HCT116 (cell line): Measurements from ENCODE around the gene MYBPC1. TPM values are rescaled to one million over a fixed set of nuclear protein-coding genes. Genes with fewer than 3 reads are reported as not detected.
"Not testable (repeated sequence)": the region's sequence is repeated elsewhere in the genome, so short reads cannot be mapped to it uniquely, and the experiment has no call there.

ENCODE experiments used
- ATAC-seq: fragments of 200-7000 bp; cut with Tn5 transposase; 2 replicates; pipeline ENCODE4 v1.9.1; 2020; ENCODE audit warnings: mild to moderate bottlenecking, moderate library complexity
- BruUV-seq: library from RNA; stranded (reverse); fragments of 400-500 nt; replicated peaks from 2 replicates; lab custom pipeline; 2021; lab: Mats Ljungman, UMichigan
- CTCF ChIA-PET: fragments of 300-600 bp; sonication (Branson Sonifier 250); formaldehyde crosslinking; loops from one replicate; lab custom pipeline; 2021; ENCODE audit warnings: antibody characterized with exemption; lab: Charles Lee
- POLR2A ChIA-PET: fragments of 300-600, 350-600 bp; sonication (Branson Sonifier 250); formaldehyde crosslinking; loops from one replicate; lab custom pipeline; 2021; ENCODE audit warnings: antibody characterized with exemption; lab: Charles Lee
- RAD21 ChIA-PET, 2 experiments: fragments of 300-600 bp; sonication (Branson Sonifier 250); formaldehyde crosslinking; loops; one replicate each; lab custom pipeline; 2023; ENCODE audit warnings: low total read pairs in 2 of 2; ENCODE audit not compliant: uncharacterized antibody in 2 of 2, unreplicated experiment in 2 of 2, low non-redundant PET in 1 of 2; lab: Charles Lee
- DNase-seq: peaks from one replicate; pipeline ENCODE4 v3.0.0-alpha.2; 2010; ENCODE audit warnings: low read depth, low spot score
- H2AFZ ChIP-seq: fragments of 200-600 bp; shearing (Covaris generic), sonication (generic); 2 replicates; pipeline ENCODE4 v1.6.1; 2017; ENCODE audit warnings: low read depth, mixed run types, mixed read lengths, antibody characterized with exemption, low read length; ENCODE audit not compliant: poor library complexity, severe bottlenecking
- H3K27ac ChIP-seq: 2 replicates; pipeline ENCODE4 v1.5.1; 2012; ENCODE audit warnings: low read depth, low read length
- H3K27me3 ChIP-seq: fragments of 200-600 bp; sonication (generic); 2 replicates; pipeline ENCODE4 v1.6.1; 2016; ENCODE audit warnings: mixed run types, low read length, mixed read lengths; ENCODE audit not compliant: insufficient read depth
- H3K36me3 ChIP-seq, 2 experiments: fragments of 200-500 bp in 1 of 2; fragments of 200-600 bp in 1 of 2; sonication (Bioruptor generic) in 1 of 2; sonication (generic) in 1 of 2; 2 replicates each; pipeline versions ENCODE4 v1.5.1 to v1.6.1; 2014 to 2016; ENCODE audit warnings: low read length in 2 of 2, inconsistent platforms in 1 of 2, mixed read lengths in 1 of 2, mixed run types in 1 of 2; ENCODE audit not compliant: insufficient read depth in 2 of 2, control insufficient read depth in 1 of 2
- H3K4me1 ChIP-seq, 2 experiments: fragments of 200-600 bp in 1 of 2; sonication (generic) in 1 of 2; 2 replicates each; pipeline versions ENCODE4 v1.5.1 to v1.6.1; 2012 to 2017; ENCODE audit warnings: low read length in 2 of 2, inconsistent platforms in 1 of 2, mild to moderate bottlenecking in 1 of 2, mixed read lengths in 1 of 2, mixed run types in 1 of 2, moderate library complexity in 1 of 2; ENCODE audit not compliant: insufficient read depth in 2 of 2, control insufficient read depth in 1 of 2
- H3K4me2 ChIP-seq: fragments of 200-600 bp; sonication (generic); 2 replicates; pipeline ENCODE4 v1.6.1; 2017; ENCODE audit warnings: mixed run types, low read length, mixed read lengths
- H3K4me3 ChIP-seq, 2 experiments: fragments of 200-600 bp in 1 of 2; sonication (generic) in 1 of 2; replicated peaks in 1 of 2; 2 replicates each; pipeline ENCODE4 v1.5.1; 2011 to 2016; ENCODE audit warnings: low read length in 2 of 2, control low read depth in 1 of 2, low read depth in 1 of 2, mild to moderate bottlenecking in 1 of 2, mixed read lengths in 1 of 2, mixed run types in 1 of 2
- H3K79me2 ChIP-seq: fragments of 200-600 bp; sonication (generic); 2 replicates; pipeline ENCODE4 v1.6.1; 2017; ENCODE audit warnings: mild to moderate bottlenecking, mixed run types, low read length, moderate library complexity, mixed read lengths; ENCODE audit not compliant: insufficient read depth
- H3K9ac ChIP-seq: fragments of 200-600 bp; sonication (generic); 2 replicates; pipeline ENCODE4 v1.6.1; 2016; ENCODE audit warnings: low read length, mixed read lengths
- H3K9me2 ChIP-seq: fragments of 200-600 bp; sonication (generic), shearing (Covaris generic); 2 replicates; pipeline ENCODE4 v1.6.1; 2017; ENCODE audit warnings: mixed run types, mild to moderate bottlenecking, moderate library complexity; ENCODE audit not compliant: insufficient read depth
- H3K9me3 ChIP-seq, 2 experiments: fragments of 200-500 bp in 1 of 2; fragments of 200-600 bp in 1 of 2; sonication (Bioruptor generic) in 1 of 2; sonication (generic) in 1 of 2; 2 replicates each; pipeline ENCODE4 v1.6.1; 2014 to 2017; ENCODE audit warnings: low read length in 2 of 2, mixed read lengths in 2 of 2, inconsistent platforms in 1 of 2, low read depth in 1 of 2, mild to moderate bottlenecking in 1 of 2, mixed run types in 1 of 2, moderate library complexity in 1 of 2; ENCODE audit not compliant: control insufficient read depth in 1 of 2, insufficient read depth in 1 of 2
- H4K20me1 ChIP-seq: fragments of 200-600 bp; sonication (generic), shearing (Covaris generic); 2 replicates; pipeline ENCODE4 v1.6.1; 2017; ENCODE audit warnings: mixed run types, mild to moderate bottlenecking, moderate library complexity; ENCODE audit not compliant: insufficient read depth
- ATF3 ChIP-seq: IDR thresholded peaks from 2 replicates; pipeline ENCODE4 v1.6.1; 2012
- CBX3 ChIP-seq: IDR thresholded peaks from 2 replicates; pipeline ENCODE4 v1.6.1; 2012; ENCODE audit warnings: low read depth
- CEBPB ChIP-seq: IDR thresholded peaks from 2 replicates; pipeline ENCODE4 v1.6.1; 2012; ENCODE audit warnings: low read depth
- ELF1 ChIP-seq: IDR thresholded peaks from 2 replicates; pipeline ENCODE4 v1.6.1; 2012; ENCODE audit warnings: low read depth, borderline replicate concordance
- EZH2 ChIP-seq: fragments of 200-600 bp; sonication (generic); IDR thresholded peaks from 2 replicates; pipeline ENCODE4 v1.6.1; 2017; ENCODE audit warnings: antibody characterized with exemption, mixed run types
- EZH2phosphoT487 ChIP-seq: fragments of 200-600 bp; IDR thresholded peaks from 2 replicates; pipeline ENCODE4 v1.6.1; 2018; ENCODE audit warnings: antibody characterized with exemption, borderline replicate concordance
- FOSL1 ChIP-seq: IDR thresholded peaks from 2 replicates; pipeline ENCODE4 v1.6.1; 2012; ENCODE audit warnings: low read depth
- RAD21 ChIP-seq: IDR thresholded peaks from 2 replicates; pipeline ENCODE4 v1.6.1; 2012; ENCODE audit warnings: low read depth, mild to moderate bottlenecking
- SIN3A ChIP-seq: IDR thresholded peaks from 2 replicates; pipeline ENCODE4 v1.6.1; 2012; ENCODE audit warnings: low read depth
- SP1 ChIP-seq: IDR thresholded peaks from 2 replicates; pipeline ENCODE4 v1.6.1; 2012; ENCODE audit warnings: low read depth
- ZFX ChIP-seq: fragments of 450-650 bp; IDR thresholded peaks from 2 replicates; pipeline ENCODE4 v1.6.1; 2017
- ZNF274 ChIP-seq: fragments of 200-500 bp; sonication (Bioruptor generic); IDR thresholded peaks from 2 replicates; pipeline ENCODE4 v1.6.1; 2014; ENCODE audit warnings: mild to moderate bottlenecking, low read depth, low read length, inconsistent platforms
- intact Hi-C: fragments of 100-400 bp; cut with micrococcal nuclease; formaldehyde crosslinking; loops from 2 replicates; pipeline ENCODE4 v1.10.0; 2022
- total RNA-seq: library from RNA; stranded (reverse); gene quantifications from one replicate; pipeline ENCODE4 v1.2.1, GENCODE V29; 2021; ENCODE audit not compliant: unreplicated experiment
- TF ChIP-seq, protein P1 (sequence below): IDR thresholded peaks from 2 replicates; pipeline ENCODE4 v1.6.1; 2011; ENCODE audit warnings: mild to moderate bottlenecking, low read length, moderate library complexity; ENCODE audit not compliant: insufficient replicate concordance; ENCODE audit errors: extremely low read depth

Gene MYBPC1
- total RNA-seq, 1 experiment from 2014 or later = not detected

DNA sequence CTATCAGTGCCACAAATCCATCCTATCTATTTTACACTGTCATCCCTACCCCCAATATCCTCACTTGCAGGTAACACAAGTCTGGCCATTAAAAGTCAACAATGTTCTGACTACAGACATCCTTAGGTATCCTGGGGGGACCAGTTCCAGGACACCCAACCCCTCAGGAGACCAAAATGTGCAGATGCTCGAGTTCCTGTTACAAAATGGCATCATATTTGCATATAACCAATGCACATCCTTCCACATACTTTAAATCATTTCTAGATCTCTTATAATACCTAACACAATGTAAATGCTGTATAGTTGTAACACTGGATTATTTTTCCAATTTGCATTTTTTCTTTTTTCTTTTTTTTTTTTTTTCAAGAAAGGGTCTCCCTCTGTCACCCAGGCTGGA is 137.5 kb downstream of the MYBPC1 start:
- H3K27ac ChIP-seq = no peak overlapping the region
- H3K27me3 ChIP-seq = no peaks in the 10 kb centered on the region
- RAD21 ChIA-PET = no interaction called here
- ATAC-seq = no peak
- H3K9me3 ChIP-seq = no peaks in the 10 kb centered on the region
- intact Hi-C loops = no loop called here
- no peak for DNase-seq
- no peak overlapping the region for H3K4me2 ChIP-seq
- POLR2A ChIA-PET = no interaction called here
- no peaks in the 10 kb centered on the region for H3K4me1 ChIP-seq
- H3K9me2 ChIP-seq = no peaks in the 10 kb centered on the region
- H3K9ac ChIP-seq = no peak overlapping the region
- TF ChIP-seq SIN3A (no peak), EZH2 (no peak), EZH2phosphoT487 (no peak), ELF1 (no peak), CBX3 (no peak)
- H3K4me3 ChIP-seq = no peak overlapping the region
- H3K36me3 ChIP-seq = peaks cover 0 to 5% of the 10 kb centered on the region in 2 experiments; a peak in 2 of 4 replicates
- H2AFZ ChIP-seq = no peak overlapping the region
- H3K79me2 ChIP-seq = no peaks in the 10 kb centered on the region
- H4K20me1 ChIP-seq = no peaks in the 10 kb centered on the region
- no TSS peak for BruUV-seq
- CTCF ChIA-PET = no interaction called here

DNA sequence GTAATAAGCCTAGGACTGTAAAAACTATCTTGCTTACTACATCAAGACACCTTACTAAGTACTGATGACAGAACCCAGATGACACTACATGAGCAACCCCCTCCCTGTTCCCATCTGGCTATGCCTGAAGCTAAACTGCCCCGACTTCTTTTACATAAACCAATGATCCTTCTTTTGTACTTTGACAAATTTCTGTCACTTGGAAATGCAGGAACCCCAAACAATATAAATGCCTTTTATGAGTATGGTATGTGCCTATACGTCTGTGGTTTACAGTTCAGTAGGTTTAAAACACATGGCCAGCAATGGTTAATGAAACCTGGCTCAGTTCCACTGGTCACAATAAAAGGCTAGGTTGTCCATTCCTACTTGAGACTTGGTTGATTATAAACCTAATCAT is 138.4 kb downstream of the MYBPC1 start:
- no peak overlapping the region for H2AFZ ChIP-seq
- no peak for ATAC-seq
- TF ChIP-seq CEBPB = no peak
- TF ChIP-seq SP1 = no peak
- TF ChIP-seq FOSL1 = no peak
- no peak for TF ChIP-seq RAD21
- no peak for TF ChIP-seq ZNF274
- no peak for TF ChIP-seq ATF3
- no peak for TF ChIP-seq EZH2phosphoT487
- TF ChIP-seq, protein P1, sequence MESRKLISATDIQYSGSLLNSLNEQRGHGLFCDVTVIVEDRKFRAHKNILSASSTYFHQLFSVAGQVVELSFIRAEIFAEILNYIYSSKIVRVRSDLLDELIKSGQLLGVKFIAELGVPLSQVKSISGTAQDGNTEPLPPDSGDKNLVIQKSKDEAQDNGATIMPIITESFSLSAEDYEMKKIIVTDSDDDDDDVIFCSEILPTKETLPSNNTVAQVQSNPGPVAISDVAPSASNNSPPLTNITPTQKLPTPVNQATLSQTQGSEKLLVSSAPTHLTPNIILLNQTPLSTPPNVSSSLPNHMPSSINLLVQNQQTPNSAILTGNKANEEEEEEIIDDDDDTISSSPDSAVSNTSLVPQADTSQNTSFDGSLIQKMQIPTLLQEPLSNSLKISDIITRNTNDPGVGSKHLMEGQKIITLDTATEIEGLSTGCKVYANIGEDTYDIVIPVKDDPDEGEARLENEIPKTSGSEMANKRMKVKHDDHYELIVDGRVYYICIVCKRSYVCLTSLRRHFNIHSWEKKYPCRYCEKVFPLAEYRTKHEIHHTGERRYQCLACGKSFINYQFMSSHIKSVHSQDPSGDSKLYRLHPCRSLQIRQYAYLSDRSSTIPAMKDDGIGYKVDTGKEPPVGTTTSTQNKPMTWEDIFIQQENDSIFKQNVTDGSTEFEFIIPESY = no peak
- TF ChIP-seq SIN3A = no peak
- TF ChIP-seq ZFX = no peak

DNA sequence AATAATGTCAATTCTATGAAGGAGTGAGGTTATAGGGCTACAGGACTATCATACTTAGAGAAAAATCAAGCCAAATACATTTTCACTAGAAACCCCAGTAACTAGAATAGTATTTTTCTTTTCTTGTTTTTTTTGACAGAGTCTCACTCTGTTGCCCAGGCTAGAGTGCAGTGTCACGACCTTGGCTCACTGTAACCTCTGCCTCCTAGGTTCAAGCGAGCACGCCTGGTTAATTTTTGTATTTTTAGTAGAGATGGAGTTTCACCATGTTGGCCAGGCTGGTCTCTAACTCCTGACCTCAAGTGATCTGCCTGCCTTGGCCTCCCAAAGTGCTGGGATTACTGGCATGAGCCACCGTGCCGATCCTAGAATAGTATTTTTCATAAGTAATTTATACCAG is 139.7 kb downstream of the MYBPC1 start:
- ATAC-seq, POLR2A ChIA-PET: not testable (repeated sequence)

More for the DNA sequence above, 138.4 kb downstream of the MYBPC1 start:
- no peak for DNase-seq
- CTCF ChIA-PET = no interaction called here
- no peaks in the 10 kb centered on the region for H3K79me2 ChIP-seq
- no peak overlapping the region for H3K27ac ChIP-seq
- intact Hi-C loops = no loop called here
- no peaks in the 10 kb centered on the region for H3K9me3 ChIP-seq
- no peak overlapping the region for H3K4me3 ChIP-seq
- H4K20me1 ChIP-seq = no peaks in the 10 kb centered on the region
- no peaks in the 10 kb centered on the region for H3K4me1 ChIP-seq
- peaks cover 0 to 5% of the 10 kb centered on the region in 2 experiments; a peak in 2 of 4 replicates for H3K36me3 ChIP-seq
- no peaks in the 10 kb centered on the region for H3K9me2 ChIP-seq
- no peak overlapping the region for H3K4me2 ChIP-seq
- BruUV-seq = no TSS peak
- H3K9ac ChIP-seq = no peak overlapping the region
- POLR2A ChIA-PET = no interaction called here
- RAD21 ChIA-PET = no interaction called here
- H3K27me3 ChIP-seq = no peaks in the 10 kb centered on the region

More for the DNA sequence above, 139.7 kb downstream of the MYBPC1 start:
- CTCF ChIA-PET, H3K4me2 ChIP-seq, RAD21 ChIA-PET, H3K4me3 ChIP-seq, intact Hi-C loops, H3K4me1 ChIP-seq, H3K27ac ChIP-seq, H3K9me2 ChIP-seq, H3K27me3 ChIP-seq, H4K20me1 ChIP-seq, BruUV-seq, H2AFZ ChIP-seq, H3K9me3 ChIP-seq, H3K36me3 ChIP-seq, DNase-seq, H3K79me2 ChIP-seq, H3K9ac ChIP-seq: not testable (repeated sequence)
